Fibroblast of peridontal ligament (primary cell): ENCODE measurements around the gene DRC1.
A peak's percentile ranks its signal among the peaks of the same experiment; 100 is the strongest.
"Not testable (repeated sequence)": the region's sequence is repeated elsewhere in the genome, so short reads cannot be mapped to it uniquely, and the experiment has no call there.

ENCODE experiments used
- DNase-seq: peaks from one replicate; pipeline ENCODE4 v3.0.0-alpha.2; 2010; ENCODE audit errors: extremely low read depth

DRC1 gene

DNA sequence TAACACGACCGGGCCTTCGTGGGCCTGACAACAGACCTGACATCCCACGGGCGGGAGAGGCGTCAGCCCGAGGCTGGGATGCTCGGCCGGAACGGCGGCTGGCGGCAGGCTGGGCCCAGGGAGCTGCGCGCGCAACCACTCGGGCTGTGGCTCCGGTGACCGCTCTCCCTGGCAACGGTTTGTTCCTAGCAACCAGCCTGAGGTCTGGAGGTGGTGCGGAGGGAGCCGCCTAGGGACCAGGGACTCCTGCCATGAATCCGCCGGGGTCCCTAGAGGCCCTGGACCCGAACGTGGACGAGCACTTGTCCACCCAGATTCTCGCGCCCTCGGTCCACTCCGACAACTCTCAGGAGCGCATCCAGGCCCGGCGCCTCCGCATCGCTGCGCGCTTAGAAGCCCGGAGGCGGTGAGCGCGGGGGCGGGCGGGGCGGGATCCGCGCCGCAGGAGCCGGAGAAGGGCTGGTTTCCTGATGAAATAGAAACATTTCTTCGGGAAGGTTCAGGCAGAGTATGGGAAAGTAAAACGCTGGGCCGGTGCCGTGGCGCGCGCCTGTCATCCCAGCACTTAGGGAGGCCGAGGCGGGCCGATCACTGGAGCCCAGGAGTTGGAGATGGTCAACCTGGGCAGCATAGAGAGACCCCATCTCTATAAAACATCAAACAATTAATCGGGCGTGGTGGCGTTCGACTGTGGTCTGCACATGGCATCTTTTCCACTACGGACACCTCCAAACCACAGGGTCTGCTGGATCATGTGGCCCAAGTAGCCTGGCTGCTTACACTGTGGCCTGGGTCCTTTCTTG, at the start of gene DRC1:
DRC1 (plus strand) TSS at position 182 of the 803 bp plus-strand sequence; CDS start at position 252, 70 bp downstream.
- peak; percentile 63 for DNase-seq

DNA sequence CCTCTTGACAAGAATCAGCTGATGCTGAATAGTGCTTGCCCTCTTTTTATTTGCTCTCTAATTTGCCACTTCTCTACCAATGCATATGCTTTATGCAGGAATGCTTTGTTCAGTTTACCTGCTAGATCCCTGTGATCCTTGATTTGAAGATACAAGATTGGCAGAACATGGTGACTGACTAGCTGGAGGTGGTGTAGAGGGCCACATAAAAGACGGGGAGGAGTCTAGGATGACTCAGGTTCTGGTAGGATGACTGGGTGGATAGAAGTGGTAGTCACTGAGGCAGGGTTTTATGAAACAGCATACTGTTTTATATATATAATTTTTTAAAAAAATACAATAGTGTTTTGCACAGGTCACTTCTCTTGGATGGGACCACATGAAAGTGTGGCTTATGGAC, 48.8 kb upstream of the DRC1 start:
- DNase-seq, result no peak

DNA sequence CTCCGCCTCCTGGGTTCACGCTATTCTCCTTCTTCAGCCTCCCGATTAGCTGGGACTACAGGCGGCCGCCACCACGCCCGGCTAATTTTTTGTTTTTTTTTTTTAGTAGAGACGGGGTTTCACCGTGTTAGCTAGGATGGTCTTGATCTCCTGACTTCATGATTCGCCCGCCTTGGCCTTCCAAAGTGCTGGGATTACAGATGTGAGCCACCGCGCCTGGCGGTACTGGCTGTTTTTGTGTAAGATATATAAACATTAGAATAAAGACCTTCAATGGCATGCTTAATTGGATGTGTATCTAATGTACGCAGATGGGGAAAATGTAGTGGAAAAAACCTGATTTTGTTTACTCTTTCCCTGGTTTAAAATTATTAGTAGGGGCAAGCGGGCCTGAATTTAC, 47.3 kb upstream of the DRC1 start:
- DNase-seq, result not testable (repeated sequence)

DNA sequence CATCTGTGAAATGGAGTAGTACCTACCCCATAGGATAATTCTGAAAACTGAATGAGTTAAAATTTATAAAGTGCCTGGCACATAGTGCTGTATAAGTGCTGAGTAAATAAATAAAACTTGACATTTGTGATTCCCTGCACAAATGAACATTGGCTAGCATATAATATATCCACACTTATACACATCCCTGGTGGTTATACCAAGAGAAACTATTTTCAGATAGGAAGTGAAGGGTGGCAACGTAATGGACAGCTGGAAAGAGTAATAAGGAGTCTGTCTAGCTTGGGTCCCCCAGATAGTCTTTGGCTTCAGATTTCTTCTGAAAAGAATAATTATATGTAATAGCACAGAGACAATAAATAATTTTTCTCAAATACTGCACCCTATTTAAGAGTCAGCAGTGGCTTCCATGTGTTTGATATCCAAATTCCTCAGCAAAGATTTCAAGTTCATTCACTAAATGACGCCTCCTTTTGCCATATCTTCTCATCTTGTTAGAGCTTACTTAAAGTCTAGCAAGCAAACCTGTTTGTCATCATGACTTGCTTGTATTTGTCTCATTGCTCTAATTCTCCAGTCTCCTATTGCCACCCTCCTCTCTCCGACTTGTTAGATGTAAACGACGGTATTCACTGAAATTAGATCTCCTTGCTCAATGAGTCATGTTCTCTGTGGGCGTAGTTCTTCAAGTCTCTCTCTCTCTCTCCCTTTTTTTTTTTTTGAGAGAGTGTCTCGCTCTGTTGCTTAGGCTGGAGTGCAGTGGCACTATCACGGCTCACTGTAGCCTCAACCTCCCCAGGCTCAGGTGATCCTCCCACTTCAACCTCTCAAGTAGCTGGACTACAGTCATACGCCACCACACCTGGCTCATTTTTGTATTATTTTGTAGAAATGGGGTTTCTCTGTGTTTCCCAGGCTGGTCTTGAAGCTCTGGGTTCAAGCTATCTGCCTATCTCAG, 46.4 kb upstream of the DRC1 start:
- peak; percentile 94 for DNase-seq

DNA sequence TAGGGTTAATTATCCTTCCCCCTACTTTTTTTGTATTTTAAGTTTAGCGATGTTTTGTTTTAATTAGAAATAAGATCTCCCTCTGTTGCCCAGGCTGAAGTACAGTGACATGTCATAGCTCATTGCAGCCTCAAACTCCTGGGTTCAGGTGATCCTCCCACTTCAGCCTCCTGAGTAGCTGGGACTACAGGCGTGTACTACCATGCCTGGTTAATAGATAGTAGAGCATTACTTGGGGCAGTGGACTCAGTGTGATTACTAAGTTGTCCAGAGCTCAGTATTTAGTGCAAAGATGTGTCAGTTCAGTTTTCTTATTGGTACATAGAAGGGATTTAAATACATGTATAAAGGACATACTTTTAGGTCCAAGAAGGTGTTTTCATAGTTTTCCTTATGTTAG, 45.6 kb upstream of the DRC1 start:
- no peak for DNase-seq

DNA sequence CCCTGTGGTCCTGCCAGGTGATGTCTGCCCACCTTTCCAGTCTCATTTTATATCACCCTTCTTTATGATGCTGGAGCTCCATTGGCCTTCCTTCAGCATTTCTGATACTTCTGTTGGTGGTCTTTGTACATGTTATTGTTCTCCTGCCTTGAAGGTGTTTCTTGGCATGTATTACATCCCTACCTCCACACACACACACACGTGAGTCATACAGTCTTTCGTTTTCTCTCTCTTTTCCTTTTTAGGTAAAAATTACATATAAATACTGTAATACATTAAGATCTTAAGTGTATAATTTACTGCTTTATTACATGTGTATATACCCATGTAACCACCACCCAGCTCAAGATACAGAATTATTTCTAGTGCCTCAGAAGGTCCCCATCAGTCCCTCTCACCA, 44.9 kb upstream of the DRC1 start:
- DNase-seq, result no peak

DNA sequence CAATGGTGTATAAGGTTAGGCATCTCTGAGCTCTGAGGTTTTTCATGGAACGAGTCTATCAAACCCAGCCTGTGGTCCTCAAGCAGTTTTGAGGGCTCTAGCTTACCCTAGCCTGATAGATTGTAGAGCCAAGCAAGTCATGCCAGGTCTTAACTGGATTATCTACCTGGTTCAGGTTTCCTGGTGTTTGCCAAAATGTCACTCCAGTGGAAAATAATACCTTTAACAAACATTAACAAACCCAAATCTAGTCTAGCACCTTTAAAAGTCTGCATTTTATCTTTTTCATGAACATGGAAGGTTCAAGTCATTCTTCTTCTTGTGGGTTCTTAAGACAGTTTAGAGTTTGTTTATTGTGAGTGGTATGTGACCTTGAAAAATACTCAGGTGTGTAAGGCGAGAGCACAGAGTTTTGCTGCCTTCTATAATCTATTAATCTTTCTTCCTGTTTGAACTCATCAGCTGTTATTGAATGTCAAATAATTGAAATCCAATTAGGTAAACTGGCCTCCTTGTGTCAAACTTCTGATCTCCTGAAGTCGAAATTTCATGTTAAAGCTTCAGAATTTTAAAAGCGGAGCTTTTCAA, 41.7 kb upstream of the DRC1 start:
- no peak for DNase-seq

DNA sequence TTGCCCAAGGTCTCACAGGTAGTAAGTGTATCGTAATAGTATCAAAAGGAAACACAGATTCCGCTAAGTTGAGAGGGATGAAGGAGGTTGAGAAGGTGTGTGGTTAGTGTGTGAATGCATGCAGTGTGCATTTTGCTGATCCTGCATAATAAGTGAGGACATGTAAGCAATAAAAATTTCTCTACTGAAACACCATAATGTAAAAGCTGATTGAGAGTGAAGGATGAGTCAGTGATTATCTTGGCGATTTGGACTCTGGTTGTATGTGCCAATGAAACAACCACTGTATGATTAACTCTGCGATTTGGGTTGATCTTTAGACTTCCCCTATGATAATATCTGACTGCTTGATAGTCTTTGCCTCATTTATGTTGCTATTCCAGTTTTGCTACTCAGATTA, 38.4 kb upstream of the DRC1 start:
- peak; percentile 62 for DNase-seq

DNA sequence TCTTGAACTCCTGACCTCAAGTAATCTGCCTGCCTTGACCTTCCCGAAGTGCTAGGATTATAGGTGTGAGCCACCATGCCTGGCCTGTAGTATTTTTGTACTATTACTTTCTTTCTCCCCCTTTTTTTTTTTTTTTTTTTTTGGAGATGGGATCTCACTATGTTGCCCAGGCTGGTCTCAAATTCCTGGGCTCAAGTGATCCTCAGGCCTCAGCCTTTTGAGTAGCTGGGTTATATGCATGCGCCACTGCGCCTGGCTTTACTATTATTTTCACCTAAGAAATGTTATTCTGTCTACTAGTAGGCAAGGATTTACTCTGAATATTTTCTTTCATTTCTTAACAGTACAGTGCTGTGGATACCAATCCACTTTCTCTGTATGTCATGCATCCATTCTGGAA, 37.8 kb upstream of the DRC1 start:
- DNase-seq, result no peak

DNA sequence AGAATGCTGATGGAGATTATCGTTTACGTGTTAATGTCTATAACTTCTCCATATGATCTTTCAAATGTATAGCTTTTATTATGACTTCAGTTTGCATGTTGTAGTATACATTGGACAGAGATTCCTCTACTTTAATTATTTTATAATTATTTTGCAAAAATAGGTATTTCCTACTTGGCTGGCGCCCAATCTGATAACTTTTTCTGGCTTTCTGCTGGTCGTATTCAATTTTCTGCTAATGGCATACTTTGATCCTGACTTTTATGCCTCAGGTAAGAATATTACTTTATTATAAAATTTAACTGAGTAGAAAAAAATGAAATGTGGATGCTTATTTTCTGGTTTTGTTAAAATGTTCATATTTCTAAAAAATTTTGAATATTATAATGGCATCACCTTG, 37.1 kb upstream of the DRC1 start:
- DNase-seq, result no peak

DNA sequence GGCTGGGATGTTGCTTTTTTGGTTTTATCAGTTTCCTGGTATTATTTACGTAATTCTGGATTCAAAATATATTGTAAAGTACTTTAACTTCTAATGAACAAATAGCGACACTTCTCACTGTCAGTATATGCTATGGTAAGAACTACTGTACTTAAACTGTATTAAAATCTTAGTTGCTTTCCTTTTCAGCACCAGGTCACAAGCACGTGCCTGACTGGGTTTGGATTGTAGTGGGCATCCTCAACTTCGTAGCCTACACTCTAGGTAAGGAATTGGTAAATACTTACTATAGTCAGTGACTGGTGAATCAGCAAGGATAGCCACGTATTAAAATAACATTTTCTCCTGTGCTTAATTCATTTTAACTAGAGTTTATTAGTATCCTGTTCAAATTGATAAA, 34.8 kb upstream of the DRC1 start:
- no peak for DNase-seq

DNA sequence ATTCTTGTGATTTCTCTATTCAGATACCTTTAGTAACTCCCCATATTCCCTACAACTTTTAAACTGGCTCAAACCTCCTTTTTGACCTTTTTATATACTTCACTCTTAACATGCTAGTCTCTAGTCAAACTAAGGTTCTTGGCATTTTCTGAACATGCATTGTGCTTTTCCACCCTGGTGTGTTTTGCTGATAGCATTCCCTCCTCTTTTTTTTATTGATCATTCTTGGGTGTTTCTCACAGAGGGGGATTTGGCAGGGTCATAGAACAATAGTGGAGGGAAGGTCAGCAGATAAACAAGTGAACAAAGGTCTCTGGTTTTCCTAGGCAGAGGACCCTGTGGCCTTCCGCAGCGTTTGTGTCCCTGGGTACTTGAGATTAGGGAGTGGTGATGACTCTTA, 32.1 kb upstream of the DRC1 start:
- not testable (repeated sequence) for DNase-seq

DNA sequence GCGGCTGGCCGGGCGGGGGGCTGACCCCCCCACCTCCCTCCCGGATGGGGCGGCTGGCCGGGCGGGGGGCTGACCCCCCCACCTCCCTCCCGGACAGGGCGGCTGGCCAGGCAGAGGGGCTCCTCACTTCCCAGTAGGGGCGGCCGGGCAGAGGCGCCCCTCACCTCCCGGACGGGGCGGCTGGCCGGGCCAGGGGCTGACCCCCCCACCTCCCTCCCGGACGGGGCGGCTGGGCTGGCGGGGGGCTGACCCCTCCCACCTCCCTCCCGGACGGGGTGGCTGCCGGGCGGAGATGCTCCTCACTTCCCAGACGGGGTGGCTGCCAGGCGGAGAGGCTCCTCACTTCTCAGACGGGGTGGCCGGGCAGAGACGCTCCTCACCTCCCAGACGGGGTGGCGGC, 30.8 kb upstream of the DRC1 start:
- not testable (repeated sequence) for DNase-seq

DNA sequence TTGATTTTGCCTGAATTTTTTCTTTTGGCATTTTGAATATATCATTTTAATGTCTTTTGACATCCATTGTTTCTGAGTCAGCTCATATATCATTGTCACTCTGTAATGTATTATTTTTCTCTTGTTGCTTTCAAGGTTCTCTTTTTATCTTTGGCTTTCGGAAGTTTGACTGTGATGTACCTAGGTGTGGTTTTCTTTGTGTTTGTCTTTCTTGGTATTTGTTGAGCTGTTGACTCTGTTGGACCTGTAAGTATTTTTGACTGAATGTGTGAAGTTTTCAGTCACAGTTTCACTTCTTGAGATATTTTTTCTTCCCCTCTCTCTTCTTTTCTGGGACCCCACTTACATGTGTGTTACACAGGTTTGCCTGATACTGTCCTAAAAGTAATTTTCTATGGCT, 24.9 kb upstream of the DRC1 start:
- no peak for DNase-seq

DNA sequence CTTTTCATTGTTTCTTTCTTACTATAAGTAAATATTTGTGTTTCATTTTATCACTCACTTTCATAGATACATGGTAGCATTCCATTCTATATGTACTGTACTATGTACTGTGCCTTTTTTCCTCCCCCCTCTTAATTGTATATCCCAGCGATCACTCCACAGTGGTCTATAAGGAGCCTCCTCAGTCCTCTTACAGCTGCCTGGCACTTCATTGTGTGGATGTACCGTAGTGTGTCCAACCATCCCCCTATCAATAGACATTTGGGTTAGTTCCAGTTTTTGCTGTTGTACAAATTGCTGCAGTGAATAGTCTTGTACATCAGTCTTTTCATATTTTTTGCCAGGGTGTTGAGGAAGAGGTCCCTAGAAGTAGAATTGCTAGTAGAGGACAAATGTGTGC, 21.4 kb upstream of the DRC1 start:
- no peak for DNase-seq

DNA sequence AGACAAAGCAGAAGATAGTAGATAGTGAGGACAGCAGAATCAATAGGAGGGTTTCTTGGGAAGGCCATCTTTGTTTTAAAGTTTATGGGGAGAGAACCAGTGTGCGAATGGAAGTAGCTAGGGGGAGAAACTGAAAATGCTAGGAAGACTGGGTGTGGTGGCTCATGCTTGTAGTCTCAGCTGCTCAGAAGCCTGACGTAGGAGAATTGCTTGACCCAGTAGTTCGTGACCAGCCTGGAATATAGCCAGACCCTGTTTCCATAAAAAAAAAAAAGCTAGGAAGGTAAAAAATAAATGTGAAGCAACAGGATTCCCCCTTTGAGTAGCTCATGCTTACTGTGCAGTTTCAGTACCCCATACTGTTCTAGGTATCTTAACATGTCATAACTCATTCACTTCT, 19.2 kb upstream of the DRC1 start:
- no peak for DNase-seq

DNA sequence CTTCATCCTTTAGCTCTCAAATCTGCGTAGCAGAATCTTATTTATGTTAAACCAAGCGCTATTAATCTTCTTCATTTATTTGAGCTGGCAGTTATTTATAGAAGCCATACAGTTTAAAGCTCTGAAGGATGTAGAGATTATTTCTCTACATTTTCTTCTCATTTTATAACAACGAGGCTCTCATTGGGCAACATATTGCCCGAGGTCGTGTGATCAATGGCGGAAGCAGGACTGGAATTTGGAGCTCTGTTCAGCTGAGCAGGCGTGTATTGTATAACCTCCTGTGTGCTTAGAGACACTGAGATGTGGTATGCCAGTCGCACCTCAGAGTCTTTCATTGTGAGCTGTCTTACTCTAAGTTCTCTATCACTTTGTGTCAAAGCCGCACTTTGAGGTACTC, 17.5 kb upstream of the DRC1 start:
- DNase-seq, result no peak

DNA sequence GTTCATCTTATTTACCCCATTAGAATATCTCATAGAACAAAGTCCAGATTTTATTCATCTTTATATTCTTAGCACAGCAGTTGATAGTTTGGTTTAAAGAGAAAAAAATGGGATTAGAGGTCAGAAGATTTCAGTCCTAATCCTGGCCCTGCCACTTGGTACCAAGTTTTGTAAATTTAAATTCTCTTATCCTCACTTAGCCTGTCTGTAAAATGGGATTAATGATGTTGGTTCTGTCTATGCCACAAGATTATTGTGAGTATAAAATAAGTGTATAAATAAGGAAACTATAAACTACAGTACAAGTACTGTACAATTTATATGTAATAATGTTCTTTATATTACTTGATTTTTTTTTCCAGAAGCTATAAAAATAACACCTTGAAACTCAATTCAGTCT, 17.1 kb upstream of the DRC1 start:
- DNase-seq, result no peak

DNA sequence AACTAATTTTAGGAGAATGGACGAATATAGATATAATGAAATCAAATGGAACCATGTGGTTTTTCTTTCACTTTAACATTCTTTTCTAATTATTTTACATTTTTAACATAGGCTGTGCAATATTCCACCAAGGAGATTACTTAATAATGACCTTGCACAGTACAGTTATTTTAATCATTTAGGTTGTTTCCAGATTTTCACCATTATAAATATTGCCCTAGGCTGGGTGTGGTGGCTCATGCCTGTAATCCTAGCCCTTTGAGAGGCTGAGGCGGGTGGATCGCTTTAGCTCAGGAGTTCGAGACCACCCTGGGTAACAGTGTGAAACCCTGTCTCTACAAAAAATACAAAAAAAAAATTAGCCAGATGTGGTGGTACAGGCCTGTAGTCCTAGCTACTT, 14.5 kb upstream of the DRC1 start:
- no peak for DNase-seq

DNA sequence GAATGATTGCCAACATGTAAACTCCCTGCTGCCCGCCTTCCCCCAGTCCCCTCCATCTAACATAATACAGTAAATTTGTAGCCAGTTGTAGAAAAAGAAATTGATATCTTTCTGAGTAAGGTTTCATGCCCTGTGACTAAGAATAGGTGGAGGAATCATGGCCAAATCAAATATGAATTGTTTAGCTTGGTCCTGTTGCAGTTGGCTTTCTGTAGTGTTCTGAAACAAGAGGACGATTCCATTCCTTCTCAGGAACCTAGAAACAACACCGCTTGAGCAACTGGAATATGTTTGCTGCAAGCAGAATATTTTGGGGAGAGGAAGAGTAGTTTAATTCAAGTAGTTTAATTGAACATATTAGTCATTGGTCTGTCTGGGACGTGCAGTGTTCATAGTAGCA, 7.0 kb upstream of the DRC1 start:
- DNase-seq, result peak; percentile 9

DNA sequence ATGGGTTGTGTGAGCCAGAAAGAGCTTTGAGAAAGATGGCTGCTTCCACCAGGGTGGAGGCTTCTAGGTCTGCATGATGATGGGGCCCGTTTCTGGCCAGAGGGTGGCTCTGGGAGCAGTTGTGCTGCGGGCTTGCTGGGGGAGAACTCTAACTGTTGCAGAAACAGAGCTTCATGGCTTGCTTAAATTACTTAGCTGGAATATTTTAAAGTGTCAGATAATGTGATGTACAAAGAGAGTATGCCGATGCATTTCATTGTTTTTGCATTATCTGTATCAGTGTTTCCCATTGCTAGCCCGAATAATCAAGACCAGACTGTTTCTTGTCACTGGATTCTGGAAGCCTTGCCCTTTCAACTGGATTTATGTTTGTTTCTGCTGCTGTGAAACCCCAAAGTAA, 6.3 kb upstream of the DRC1 start:
- DNase-seq, result no peak

DNA sequence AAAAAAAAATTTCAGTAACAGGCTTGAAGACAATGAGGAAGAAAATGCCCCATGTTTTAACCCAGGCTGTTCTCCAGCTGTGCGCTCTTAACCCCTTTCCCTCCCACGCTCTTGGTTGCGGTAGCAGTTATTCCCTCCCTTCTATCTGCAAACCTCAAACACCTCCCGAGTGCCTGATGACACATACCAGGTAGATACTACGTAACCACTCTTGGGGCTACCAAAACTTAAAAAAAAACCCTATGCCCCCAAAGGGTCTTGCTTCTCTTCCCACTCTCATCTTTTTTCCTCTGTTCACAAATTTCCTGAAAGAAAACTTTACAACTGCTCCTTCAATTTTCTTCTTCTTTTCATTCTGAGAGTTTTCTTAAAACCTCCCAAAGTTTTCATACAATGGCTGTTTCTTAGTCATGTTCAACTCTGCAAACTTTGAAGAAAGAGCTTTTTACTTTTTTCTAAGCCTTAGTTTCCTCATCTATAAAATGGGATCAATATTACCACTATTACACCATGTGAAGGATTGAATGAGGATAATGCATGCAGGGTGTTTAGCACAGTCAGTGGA, 4.9 kb upstream of the DRC1 start:
- no peak for DNase-seq
